Suprapubic skin (tissue), 3 donors: Measurements from ENCODE around the gene RTP5.

ENCODE experiments used
- POLR2AphosphoS5 ChIP-seq, 3 donors: sonication (generic); formaldehyde crosslinking; IDR thresholded peaks; one replicate each; pipeline ENCODE4 v1.6.1; 2017; ENCODE audit warnings: antibody characterized with exemption in 3 of 3
- TF ChIP-seq, protein P1 (sequence below), 2 donors: fragments of 200-600 bp in 1 of 2; fragments of 450-650 bp in 1 of 2; sonication (generic) in 1 of 2; IDR thresholded peaks; one replicate each; pipeline ENCODE4 v1.5.1; 2016 to 2019; ENCODE audit warnings: antibody characterized with exemption in 2 of 2, mild to moderate bottlenecking in 1 of 2, moderate library complexity in 1 of 2

DNA sequence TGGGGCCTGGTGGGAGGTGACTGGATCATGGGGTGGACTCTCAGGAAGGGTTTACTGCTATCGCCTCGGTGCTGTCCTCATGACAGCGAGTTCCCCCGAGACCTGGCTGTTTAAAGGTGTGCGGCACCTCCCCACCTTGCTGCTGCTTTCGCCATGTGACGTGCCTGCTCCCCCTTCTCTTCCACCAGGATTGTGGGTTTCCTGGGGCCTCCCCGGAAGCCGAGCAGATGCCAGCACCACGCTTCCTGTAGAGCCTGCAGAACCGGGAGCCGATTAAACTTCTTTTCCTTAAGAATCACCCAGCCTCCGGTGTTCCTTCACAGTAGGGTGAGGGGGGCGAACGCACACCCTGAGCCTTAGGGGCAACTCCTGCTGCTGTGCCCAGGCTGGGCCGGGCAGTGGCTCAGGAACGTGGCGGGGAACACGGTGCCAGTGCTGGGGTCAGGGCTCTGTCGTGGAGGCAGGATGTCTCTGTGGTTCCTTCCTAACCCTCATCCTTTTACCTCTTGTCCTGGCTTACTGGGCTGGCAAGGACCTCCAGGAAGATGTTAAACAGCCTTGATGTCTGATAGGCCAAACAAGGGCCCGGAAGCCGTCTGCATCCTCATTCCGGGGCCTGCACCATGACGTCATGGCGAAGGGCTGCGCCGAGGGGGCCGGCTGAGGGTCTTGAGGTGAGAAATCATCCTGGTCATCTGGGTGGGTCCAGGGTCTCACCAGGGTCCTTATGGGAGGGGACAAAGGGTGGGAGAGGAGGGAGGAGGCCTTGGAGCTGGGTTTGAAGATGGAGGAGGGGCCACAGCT lies 47.9 kb upstream of the RTP5 start:
- TF ChIP-seq, protein P1, sequence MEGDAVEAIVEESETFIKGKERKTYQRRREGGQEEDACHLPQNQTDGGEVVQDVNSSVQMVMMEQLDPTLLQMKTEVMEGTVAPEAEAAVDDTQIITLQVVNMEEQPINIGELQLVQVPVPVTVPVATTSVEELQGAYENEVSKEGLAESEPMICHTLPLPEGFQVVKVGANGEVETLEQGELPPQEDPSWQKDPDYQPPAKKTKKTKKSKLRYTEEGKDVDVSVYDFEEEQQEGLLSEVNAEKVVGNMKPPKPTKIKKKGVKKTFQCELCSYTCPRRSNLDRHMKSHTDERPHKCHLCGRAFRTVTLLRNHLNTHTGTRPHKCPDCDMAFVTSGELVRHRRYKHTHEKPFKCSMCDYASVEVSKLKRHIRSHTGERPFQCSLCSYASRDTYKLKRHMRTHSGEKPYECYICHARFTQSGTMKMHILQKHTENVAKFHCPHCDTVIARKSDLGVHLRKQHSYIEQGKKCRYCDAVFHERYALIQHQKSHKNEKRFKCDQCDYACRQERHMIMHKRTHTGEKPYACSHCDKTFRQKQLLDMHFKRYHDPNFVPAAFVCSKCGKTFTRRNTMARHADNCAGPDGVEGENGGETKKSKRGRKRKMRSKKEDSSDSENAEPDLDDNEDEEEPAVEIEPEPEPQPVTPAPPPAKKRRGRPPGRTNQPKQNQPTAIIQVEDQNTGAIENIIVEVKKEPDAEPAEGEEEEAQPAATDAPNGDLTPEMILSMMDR (IDR thresholded peaks at IDR 0.05) = no peak
- TF ChIP-seq POLR2AphosphoS5 (IDR thresholded peaks at IDR 0.05) = no peak
